GM23248 (cell line): Measurements from ENCODE around the gene S100A13.

Source experiments
- EZH2 ChIP-seq: fragments of 200-600 bp; sonication (generic); IDR thresholded peaks from 2 replicates; pipeline ENCODE4 v1.6.1; 2018; ENCODE audit warnings: antibody characterized with exemption, mild to moderate bottlenecking; ENCODE audit not compliant: insufficient read depth, poor library complexity, severe bottlenecking
- EZH2phosphoT487 ChIP-seq: fragments of 200-600 bp; sonication (generic); IDR thresholded peaks from 2 replicates; pipeline ENCODE4 v1.6.1; 2018; ENCODE audit warnings: antibody characterized with exemption, moderate library complexity, mild to moderate bottlenecking, low read depth; ENCODE audit not compliant: insufficient read depth

GRCh38 chr1:153649863-153650235 lies 22.5 kb upstream of the S100A13 start:
- no peak for TF ChIP-seq EZH2phosphoT487
- TF ChIP-seq EZH2 = no peak
